ENCODE results near the gene FBXO46.
"Not testable (repeated sequence)": the region's sequence is repeated elsewhere in the genome, so short reads cannot be mapped to it uniquely, and the experiment has no call there.

- not testable (repeated sequence) for TF ChIP-seq CTCF (IDR thresholded peaks at IDR 0.05; ENCODE audit: insufficient read depth, low read length); GABPA (IDR thresholded peaks at IDR 0.05; ENCODE audit: low read depth)
- TF ChIP-seq, protein P1, sequence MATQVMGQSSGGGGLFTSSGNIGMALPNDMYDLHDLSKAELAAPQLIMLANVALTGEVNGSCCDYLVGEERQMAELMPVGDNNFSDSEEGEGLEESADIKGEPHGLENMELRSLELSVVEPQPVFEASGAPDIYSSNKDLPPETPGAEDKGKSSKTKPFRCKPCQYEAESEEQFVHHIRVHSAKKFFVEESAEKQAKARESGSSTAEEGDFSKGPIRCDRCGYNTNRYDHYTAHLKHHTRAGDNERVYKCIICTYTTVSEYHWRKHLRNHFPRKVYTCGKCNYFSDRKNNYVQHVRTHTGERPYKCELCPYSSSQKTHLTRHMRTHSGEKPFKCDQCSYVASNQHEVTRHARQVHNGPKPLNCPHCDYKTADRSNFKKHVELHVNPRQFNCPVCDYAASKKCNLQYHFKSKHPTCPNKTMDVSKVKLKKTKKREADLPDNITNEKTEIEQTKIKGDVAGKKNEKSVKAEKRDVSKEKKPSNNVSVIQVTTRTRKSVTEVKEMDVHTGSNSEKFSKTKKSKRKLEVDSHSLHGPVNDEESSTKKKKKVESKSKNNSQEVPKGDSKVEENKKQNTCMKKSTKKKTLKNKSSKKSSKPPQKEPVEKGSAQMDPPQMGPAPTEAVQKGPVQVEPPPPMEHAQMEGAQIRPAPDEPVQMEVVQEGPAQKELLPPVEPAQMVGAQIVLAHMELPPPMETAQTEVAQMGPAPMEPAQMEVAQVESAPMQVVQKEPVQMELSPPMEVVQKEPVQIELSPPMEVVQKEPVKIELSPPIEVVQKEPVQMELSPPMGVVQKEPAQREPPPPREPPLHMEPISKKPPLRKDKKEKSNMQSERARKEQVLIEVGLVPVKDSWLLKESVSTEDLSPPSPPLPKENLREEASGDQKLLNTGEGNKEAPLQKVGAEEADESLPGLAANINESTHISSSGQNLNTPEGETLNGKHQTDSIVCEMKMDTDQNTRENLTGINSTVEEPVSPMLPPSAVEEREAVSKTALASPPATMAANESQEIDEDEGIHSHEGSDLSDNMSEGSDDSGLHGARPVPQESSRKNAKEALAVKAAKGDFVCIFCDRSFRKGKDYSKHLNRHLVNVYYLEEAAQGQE (IDR thresholded peaks at IDR 0.05; ENCODE audit: insufficient replicate concordance, low read depth) = not testable (repeated sequence)
These were observed 10.6 kb downstream of the FBXO46 start for GRCh38 chr19:45720065-45720464.
